Measurements from ENCODE around the gene HIC1.

DNA sequence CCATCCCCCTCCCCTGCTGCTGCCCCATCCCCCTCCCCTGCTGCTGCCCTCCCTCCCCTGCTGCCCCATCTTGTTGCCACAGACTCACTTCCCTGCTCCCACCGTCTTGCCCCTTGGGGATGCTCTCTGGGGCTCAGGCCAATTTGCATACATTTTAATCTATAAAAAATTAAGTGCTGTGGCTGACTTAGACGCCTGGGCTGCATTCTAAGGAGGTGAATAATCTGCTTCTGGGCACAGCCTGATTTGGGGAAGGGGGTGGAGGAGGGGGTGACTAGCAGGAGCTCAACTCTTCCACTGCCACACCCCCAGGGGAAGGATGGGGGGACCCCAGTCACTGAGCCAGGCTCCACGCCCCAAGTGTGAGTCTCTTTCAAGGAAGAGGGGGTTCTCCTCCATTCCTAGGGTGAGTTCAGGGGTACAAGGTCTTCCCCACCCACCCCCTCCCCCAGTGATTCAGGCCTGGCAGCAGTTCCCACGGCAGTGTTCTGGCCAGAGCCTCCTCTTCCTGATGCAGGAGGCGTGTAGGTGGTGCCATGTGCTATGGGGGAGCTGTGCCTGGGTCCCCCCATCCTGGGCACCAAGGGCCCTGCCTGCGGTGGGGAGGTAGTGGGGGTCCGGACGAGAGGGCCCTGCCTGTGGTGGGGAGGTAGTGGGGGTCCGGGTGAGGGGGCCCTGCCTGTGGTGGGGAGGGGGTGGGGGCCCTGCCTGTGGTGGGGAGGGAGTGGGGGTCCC lies 19.9 kb upstream of the HIC1 start:
- TF ChIP-seq POLR2A (IDR thresholded peaks at IDR 0.05) (no peak), POLR2AphosphoS5 (IDR thresholded peaks at IDR 0.05) (no peak)
